Aorta (tissue), 5 donors: ENCODE measurements around the gene SCAF11. TPM values are rescaled to one million over a fixed set of nuclear protein-coding genes. Genes with fewer than 3 reads are reported as not detected.

Experiments
- ATAC-seq: fragments of 200-7000 bp; cut with Tn5 transposase; one replicate; pipeline ENCODE4 v1.9.1; 2022; ENCODE audit warnings: moderate library complexity; ENCODE audit not compliant: low FRiP score
- DNase-seq, 2 donors: peaks; one replicate each; pipeline ENCODE4 v3.0.0-alpha.2; 2020
- H3K27ac ChIP-seq, 2 donors: one replicate each; pipeline ENCODE4 v1.5.1; 2013; ENCODE audit warnings: low read length in 2 of 2, mild to moderate bottlenecking in 2 of 2, moderate library complexity in 2 of 2, control low read depth in 1 of 2, inconsistent platforms in 1 of 2, low read depth in 1 of 2
- H3K27me3 ChIP-seq, 2 donors: one replicate each; pipeline ENCODE4 v1.6.1; 2013; ENCODE audit warnings: control low read depth in 1 of 2, low read length in 1 of 2, mild to moderate bottlenecking in 1 of 2, moderate library complexity in 1 of 2; ENCODE audit not compliant: insufficient read depth in 2 of 2, control insufficient read depth in 1 of 2
- H3K36me3 ChIP-seq, 2 donors: one replicate each; pipeline ENCODE4 v1.6.1; 2013; ENCODE audit warnings: control low read depth in 1 of 2, low read length in 1 of 2, mild to moderate bottlenecking in 1 of 2; ENCODE audit not compliant: insufficient read depth in 2 of 2, control insufficient read depth in 1 of 2
- H3K4me1 ChIP-seq, 2 donors: one replicate each; pipeline ENCODE4 v1.6.1; 2013; ENCODE audit warnings: low read length in 2 of 2, control low read depth in 1 of 2, mild to moderate bottlenecking in 1 of 2, moderate library complexity in 1 of 2; ENCODE audit not compliant: insufficient read depth in 2 of 2, control insufficient read depth in 1 of 2
- H3K4me3 ChIP-seq, 2 donors: one replicate each; pipeline ENCODE4 v1.5.1; 2013; ENCODE audit warnings: low read length in 2 of 2, control low read depth in 1 of 2, mild to moderate bottlenecking in 1 of 2
- H3K9me3 ChIP-seq: one replicate; pipeline ENCODE4 v1.6.1; 2013; ENCODE audit warnings: mild to moderate bottlenecking, low read length; ENCODE audit not compliant: control insufficient read depth
- WGBS, 2 donors: extraction: QIAGEN DNeasy Blood & Tissue Kit; methylation state at CpG; one replicate each; pipeline ENCODE4 v1.1.7; 2013; 5-methylcytosine and 5-hydroxymethylcytosine counted together
- intact Hi-C, 2 donors: fragments of 100-400 bp; cut with DNase I; formaldehyde crosslinking; loops; one replicate each; pipeline versions ENCODE4 v1.14.2 to v1.15.0; 2022
- polyA plus RNA-seq, 2 donors: library from polyadenylated mRNA; stranded (reverse); fragments of 200-250 nt; gene quantifications; one replicate each; pipeline ENCODE4 v1.2.3, GENCODE V29; 2013
- total RNA-seq, 2 donors: library from RNA; stranded (reverse); fragmentation: NEBNext Ultra II Directional; extraction: Animal tissue kit (Norgen Biotek cat#: 25700); gene quantifications; one replicate each; pipeline ENCODE4 v1.2.1, GENCODE V29; 2021
- donor health status: healthy with polysubstance abuse.
- donor health status: Bipolar disorder and iron deficiency.
- donor health status: DM: no; HTN: no; CAD: no.
- donor health status: DM: no; HTN: no; CAD: no.
- donor health status: DM: yes; HTN: yes; CAD: no.

SCAF11 gene
- total and polyA plus RNA-seq, 4 donors = 25.5 to 167 (median 87.4) TPM

- intact Hi-C loops = no loop called here
- Histone ChIP-seq H3K4me3 (no peak overlapping the region), H3K36me3 (peaks cover 0 to 3% of the 10 kb centered on the region in 2 donors), H3K4me1 (peaks cover 0 to 12% of the 10 kb centered on the region in 2 donors), H3K27ac (no peak overlapping the region), H3K27me3 (no peaks in the 10 kb centered on the region), H3K9me3 (no peaks in the 10 kb centered on the region)
- DNase-seq = no peak
- ATAC-seq = no peak
Measured at GRCh38 chr12:45974171-45974719, 16.1 kb downstream of the SCAF11 start.

GRCh38 chr12:45973526-45973925 lies 16.8 kb downstream of the SCAF11 start:
- no peaks in the 10 kb centered on the region for H3K9me3 ChIP-seq
- H3K36me3 ChIP-seq = peaks cover 0 to 3% of the 10 kb centered on the region in 2 donors
- 0 to 4% methylated on average over 2 of the region's 2 CpGs for WGBS, 2 donors
- H3K4me3 ChIP-seq = no peak overlapping the region
- H3K27me3 ChIP-seq = no peaks in the 10 kb centered on the region
- intact Hi-C loops = no loop called here
- DNase-seq (no peak), ATAC-seq (no peak)
- no peak overlapping the region for H3K27ac ChIP-seq
- H3K4me1 ChIP-seq = peaks cover 0 to 12% of the 10 kb centered on the region in 2 donors

- Histone ChIP-seq H3K4me1 (peaks cover 2 to 12% of the 10 kb centered on the region in 2 donors), H3K4me3 (no peak overlapping the region), H3K36me3 (peaks cover 0 to 3% of the 10 kb centered on the region in 2 donors), H3K27ac (no peak overlapping the region), H3K9me3 (no peaks in the 10 kb centered on the region), H3K27me3 (no peaks in the 10 kb centered on the region)
- intact Hi-C loops = no loop called here
- WGBS, 2 donors = 92 to 97% methylated on average over 1 of the region's 1 CpG
- no peak for DNase-seq
- no peak for ATAC-seq
Measured at GRCh38 chr12:45970391-45970790, 20.0 kb downstream of the SCAF11 start.

GRCh38 chr12:45969084-45969483 lies 21.3 kb downstream of the SCAF11 start:
- Histone ChIP-seq H3K4me3 (no peak overlapping the region), H3K9me3 (no peaks in the 10 kb centered on the region), H3K27ac (no peak overlapping the region), H3K27me3 (no peaks in the 10 kb centered on the region), H3K4me1 (peaks cover 2 to 14% of the 10 kb centered on the region in 2 donors), H3K36me3 (peaks cover 0 to 3% of the 10 kb centered on the region in 2 donors)
- DNase-seq (no peak), ATAC-seq (no peak)
- intact Hi-C loops = no loop called here
- WGBS, 2 donors = 7 to 8% methylated on average over 2 of the region's 2 CpGs

- intact Hi-C loops = no loop called here
- Histone ChIP-seq H3K27me3 (no peaks in the 10 kb centered on the region), H3K4me1 (peaks cover 2 to 10% of the 10 kb centered on the region in 2 donors), H3K4me3 (no peak overlapping the region), H3K9me3 (no peaks in the 10 kb centered on the region), H3K36me3 (peaks cover 0 to under 1% of the 10 kb centered on the region in 2 donors), H3K27ac (no peak overlapping the region)
- DNase-seq (no peak), ATAC-seq (no peak)
- 0% methylated on average over 1 of the region's 1 CpG for WGBS, 2 donors
Measured at GRCh38 chr12:45966486-45966885, 23.9 kb downstream of the SCAF11 start.

GRCh38 chr12:45962553-45963325 lies 27.6 kb downstream of the SCAF11 start:
- intact Hi-C loops = no loop called here

GRCh38 chr12:45959728-45960127 lies 30.6 kb downstream of the SCAF11 start:
- WGBS, 2 donors = 67 to 72% methylated on average over 2 of the region's 2 CpGs
- intact Hi-C loops = no loop called here
- Histone ChIP-seq H3K9me3 (no peaks in the 10 kb centered on the region), H3K27me3 (no peaks in the 10 kb centered on the region), H3K4me1 (peaks cover 2 to 4% of the 10 kb centered on the region in 2 donors), H3K27ac (peak overlapping the region in 1 of 2 donors; percentile 14), H3K36me3 (no peaks in the 10 kb centered on the region), H3K4me3 (no peak overlapping the region)
- DNase-seq (no peak), ATAC-seq (no peak)

More at GRCh38 chr12:45962553-45963325, 27.6 kb downstream of the SCAF11 start:
- Histone ChIP-seq H3K4me1 (peaks cover 2 to 5% of the 10 kb centered on the region in 2 donors), H3K36me3 (no peaks in the 10 kb centered on the region), H3K4me3 (no peak overlapping the region), H3K27me3 (no peaks in the 10 kb centered on the region), H3K9me3 (no peaks in the 10 kb centered on the region), H3K27ac (no peak overlapping the region)
- ATAC-seq = no peak
- 38 to 51% methylated on average over 4 of the region's 4 CpGs for WGBS, 2 donors
- DNase-seq = no peak

- peaks cover 0 to 4% of the 10 kb centered on the region in 2 donors for H3K4me1 ChIP-seq
- no peak overlapping the region for H3K4me3 ChIP-seq
- intact Hi-C loops = no loop called here
- no peaks in the 10 kb centered on the region for H3K27me3 ChIP-seq
- no peak for DNase-seq
- H3K9me3 ChIP-seq = no peaks in the 10 kb centered on the region
- H3K36me3 ChIP-seq = no peaks in the 10 kb centered on the region
- H3K27ac ChIP-seq = peak overlapping the region in 1 of 2 donors; percentile 44
- 44 to 51% methylated on average over 5 of the region's 5 CpGs for WGBS, 2 donors
- no peak for ATAC-seq
Measured at GRCh38 chr12:45959025-45959424, 31.3 kb downstream of the SCAF11 start.

GRCh38 chr12:45948546-45948945 lies 41.8 kb downstream of the SCAF11 start:
- Histone ChIP-seq H3K4me3 (no peak overlapping the region), H3K27me3 (no peaks in the 10 kb centered on the region), H3K36me3 (peaks cover 0 to 3% of the 10 kb centered on the region in 2 donors), H3K9me3 (no peaks in the 10 kb centered on the region), H3K27ac (no peak overlapping the region), H3K4me1 (peaks cover 0 to 2% of the 10 kb centered on the region in 2 donors)
- DNase-seq (no peak), ATAC-seq (no peak)
- intact Hi-C loops = no loop called here
